ENCODE measurements around the gene RCL1.

Gene RCL1

DNA sequence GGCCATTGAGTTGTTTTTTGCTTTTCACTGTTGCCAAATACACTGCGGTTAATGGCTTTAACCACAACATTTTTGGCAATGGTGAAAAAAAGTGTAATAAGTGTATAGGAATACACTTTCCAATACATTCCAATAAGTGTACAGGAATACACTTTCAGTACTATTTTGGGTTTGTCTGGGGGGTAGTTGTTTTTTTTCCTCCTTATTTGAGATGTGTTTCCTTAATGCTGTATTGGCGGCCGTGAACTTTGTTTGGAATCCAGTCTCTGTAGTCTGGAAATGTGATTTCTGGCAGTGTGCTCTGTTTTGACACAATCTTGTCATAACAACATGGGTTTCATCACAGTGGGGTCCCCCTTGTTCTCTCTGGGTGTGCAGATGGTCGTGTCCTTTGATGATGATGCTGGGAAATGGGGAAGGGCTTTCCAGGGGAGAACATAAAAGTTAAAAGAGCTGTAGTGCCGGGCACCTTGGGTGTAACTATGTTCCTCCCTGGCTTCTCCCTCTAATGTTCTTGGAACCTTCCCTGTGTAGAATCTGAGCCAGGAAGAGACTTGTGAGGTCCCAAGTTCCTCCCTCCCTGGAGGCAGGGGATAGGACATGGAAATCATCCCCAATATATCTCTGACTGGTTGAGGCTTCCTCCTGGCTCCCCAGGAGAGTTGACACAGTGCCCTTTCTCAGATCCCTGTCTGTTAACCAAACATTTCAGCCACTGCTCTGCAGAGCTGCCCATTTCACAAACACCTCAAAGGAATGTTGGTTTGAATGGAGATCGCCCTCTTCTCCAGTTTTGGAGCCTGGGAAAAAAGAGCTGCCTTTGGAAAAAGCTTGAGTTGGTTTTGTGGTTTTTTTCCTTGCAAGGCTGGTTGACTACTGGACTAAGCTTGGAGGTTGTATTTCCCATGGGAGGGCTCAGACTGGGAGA is 44.8 kb downstream of the RCL1 start:
- no peak for DNase-seq (ENCODE audit: low spot score)
- TF ChIP-seq, protein P1, sequence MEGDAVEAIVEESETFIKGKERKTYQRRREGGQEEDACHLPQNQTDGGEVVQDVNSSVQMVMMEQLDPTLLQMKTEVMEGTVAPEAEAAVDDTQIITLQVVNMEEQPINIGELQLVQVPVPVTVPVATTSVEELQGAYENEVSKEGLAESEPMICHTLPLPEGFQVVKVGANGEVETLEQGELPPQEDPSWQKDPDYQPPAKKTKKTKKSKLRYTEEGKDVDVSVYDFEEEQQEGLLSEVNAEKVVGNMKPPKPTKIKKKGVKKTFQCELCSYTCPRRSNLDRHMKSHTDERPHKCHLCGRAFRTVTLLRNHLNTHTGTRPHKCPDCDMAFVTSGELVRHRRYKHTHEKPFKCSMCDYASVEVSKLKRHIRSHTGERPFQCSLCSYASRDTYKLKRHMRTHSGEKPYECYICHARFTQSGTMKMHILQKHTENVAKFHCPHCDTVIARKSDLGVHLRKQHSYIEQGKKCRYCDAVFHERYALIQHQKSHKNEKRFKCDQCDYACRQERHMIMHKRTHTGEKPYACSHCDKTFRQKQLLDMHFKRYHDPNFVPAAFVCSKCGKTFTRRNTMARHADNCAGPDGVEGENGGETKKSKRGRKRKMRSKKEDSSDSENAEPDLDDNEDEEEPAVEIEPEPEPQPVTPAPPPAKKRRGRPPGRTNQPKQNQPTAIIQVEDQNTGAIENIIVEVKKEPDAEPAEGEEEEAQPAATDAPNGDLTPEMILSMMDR (IDR thresholded peaks at IDR 0.05; ENCODE audit: extremely low read depth, missing control alignments) = no peak

DNA sequence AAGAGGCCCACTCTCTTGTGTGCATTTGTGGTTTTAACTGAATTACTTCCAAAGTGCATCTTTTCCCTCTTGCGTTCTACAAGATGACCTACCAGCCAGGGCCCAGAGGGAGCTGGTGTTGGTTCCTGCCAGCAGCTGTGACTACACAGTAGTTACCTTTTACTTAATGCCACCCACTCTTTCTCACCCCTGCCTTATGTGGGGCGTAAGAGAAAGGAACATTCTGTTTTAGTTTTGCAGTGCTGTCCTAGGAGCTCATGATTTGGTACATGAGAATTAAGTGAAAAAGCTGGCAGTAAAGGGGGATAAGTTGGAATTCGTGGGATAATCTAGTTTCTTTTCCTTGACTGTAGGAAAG is 45.4 kb downstream of the RCL1 start:
- TF ChIP-seq, protein P1 (IDR thresholded peaks at IDR 0.05; ENCODE audit: extremely low read depth, missing control alignments) = no peak
- DNase-seq (ENCODE audit: low spot score) = no peak

DNA sequence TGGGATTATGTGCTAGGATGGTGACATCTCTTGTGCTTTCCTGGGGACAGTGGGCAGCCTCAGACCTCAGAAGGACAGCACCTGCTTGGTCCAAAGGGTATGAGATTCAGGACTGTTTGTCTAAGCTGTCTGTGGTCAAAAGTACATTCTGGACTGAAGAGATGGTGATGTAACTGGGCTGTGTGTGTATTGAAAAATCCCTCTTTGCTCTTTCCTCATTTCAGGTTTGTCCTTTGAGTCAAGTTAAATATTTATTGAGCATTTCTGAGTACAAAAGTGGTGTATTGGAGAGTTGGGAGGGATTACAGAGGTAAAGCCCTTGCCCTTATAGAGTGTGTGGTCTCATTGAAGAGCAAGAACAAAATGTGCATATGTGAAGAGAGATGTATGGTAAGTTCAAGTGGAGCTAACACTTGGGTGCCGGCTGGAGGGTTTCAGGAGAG is 46.7 kb downstream of the RCL1 start:
- TF ChIP-seq, protein P1 (IDR thresholded peaks at IDR 0.05; ENCODE audit: extremely low read depth, missing control alignments) = no peak
- DNase-seq (ENCODE audit: low spot score) = no peak

DNA sequence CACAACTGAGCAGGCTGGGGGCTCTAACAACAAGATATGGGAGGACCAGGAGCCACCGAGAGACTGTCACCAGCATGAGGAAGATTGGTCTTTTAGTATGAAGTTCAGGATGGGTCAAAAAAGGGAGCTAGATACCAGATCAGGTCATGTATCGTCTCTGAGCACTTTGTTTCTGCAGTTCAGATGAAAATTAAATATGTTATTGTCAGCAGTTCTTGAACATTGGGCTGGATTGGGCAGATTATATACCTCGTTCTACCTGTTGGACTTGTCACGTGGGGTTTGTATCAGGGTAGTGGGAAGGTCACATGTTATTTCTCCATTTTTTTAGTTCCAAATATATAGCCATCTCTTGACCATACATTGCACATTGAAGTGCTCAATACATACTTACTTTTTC is 47.3 kb downstream of the RCL1 start:
- TF ChIP-seq, protein P1 (IDR thresholded peaks at IDR 0.05; ENCODE audit: extremely low read depth, missing control alignments) = no peak
- no peak for DNase-seq (ENCODE audit: low spot score)

DNA sequence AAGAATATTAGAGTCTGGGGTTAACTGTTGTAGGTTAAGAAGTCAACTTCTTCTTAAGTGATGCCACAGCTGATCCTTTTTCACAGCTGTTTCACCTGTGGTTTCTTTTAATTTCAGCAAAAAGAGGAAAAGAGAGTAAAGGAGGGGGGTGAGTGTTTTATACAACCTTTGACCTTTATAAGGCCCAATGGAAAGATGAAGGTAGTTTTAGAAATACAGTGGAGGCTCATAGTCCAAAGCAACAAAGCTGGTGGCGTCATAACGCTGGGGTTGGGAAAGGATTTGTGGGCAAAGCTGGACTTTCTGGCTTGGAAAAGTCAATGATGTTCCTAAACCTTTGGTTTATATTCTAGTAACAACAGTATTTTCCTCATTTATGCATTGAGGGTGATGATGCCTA is 49.5 kb downstream of the RCL1 start:
- TF ChIP-seq, protein P1 (IDR thresholded peaks at IDR 0.05; ENCODE audit: extremely low read depth, missing control alignments) = no peak
- DNase-seq (ENCODE audit: low spot score) = no peak

DNA sequence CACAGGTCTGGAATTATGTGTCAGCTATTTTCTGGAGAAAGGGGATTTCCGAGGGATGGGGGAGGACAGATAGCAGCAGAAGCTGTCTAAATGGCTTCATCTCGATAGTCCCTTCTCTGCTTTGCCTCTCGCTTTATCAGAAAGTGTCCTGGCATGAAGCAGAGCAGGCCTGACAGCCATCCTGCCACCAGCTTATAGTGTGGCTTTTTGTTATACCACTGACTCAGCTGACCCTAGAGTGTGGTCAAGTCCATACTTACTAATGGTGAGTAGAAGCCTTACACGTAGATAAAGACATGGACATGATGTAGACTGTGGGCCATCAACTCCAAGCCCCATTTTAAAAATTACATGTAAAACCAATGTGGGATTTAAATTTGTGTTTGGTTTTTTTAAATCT is 50.0 kb downstream of the RCL1 start:
- TF ChIP-seq, protein P1 (IDR thresholded peaks at IDR 0.05; ENCODE audit: extremely low read depth, missing control alignments) = no peak

DNA sequence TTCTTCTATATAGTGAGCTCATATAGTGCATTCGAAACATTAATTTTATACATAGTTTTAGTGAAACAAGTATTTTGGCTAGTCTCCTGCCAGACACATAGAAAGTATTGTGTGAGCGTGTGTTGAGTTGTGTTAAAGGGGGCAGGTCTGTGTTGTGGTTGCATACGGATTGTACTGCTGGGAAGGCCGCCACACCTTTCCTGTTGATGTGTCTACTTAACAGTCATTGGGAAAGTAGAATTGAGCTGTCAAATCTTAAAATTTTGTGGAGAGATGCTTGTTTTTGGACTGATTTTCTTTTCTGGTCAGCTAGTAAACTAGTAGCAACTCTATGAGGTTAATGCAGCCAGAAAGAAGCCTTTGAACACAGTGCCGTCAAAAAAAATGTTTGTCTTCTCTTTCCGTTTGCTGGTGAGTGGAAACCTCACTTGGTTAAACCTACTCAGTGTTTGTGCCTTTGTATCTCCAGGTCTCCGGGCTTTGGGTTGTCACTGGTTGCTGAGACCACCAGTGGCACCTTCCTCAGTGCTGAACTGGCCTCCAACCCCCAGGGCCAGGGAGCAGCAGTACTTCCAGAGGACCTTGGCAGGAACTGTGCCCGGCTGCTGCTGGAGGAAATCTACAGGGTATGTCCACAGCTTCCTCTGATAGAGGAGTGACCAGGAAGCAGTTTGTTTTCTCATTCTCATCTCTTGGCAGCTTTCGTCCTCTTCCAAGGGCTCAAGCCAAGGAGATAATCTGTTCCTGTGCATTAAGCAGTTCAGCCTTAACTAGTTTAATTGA is 51.5 kb downstream of the RCL1 start:
- no peak for DNase-seq (ENCODE audit: low spot score)
- TF ChIP-seq, protein P1 (IDR thresholded peaks at IDR 0.05; ENCODE audit: extremely low read depth, missing control alignments) = no peak

More for the DNA sequence above, 50.0 kb downstream of the RCL1 start:
- no peak for DNase-seq (ENCODE audit: low spot score)

Measured in GM20000 (cell line).